Measurements from ENCODE around the gene TBC1D22B.
"Not testable (repeated sequence)": the region's sequence is repeated elsewhere in the genome, so short reads cannot be mapped to it uniquely, and the experiment has no call there.

TBC1D22B gene

GRCh38 chr6:37324131-37325033, 66.8 kb downstream of the TBC1D22B start:
- no peak for DNase-seq

DNA sequence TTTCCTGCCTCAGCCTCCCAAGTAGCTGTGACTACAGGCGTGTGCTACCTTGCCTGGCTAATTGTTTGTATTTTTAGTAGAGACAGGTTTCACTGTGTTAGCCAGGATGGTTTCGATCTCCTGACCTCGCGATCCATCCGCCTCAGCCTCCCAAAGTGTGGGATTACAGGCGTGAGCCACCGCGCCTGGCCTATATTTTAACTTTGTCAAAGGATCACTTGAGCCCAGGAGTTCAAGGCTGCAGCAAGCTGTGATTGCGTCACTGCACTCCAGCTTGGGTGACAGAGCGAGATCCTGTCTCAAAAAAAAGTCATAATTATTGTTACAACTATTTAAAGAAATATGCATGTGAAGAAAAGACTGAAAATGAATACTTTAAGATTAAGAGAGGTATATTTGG, 72.8 kb downstream of the TBC1D22B start:
- DNase-seq = not testable (repeated sequence)

DNA sequence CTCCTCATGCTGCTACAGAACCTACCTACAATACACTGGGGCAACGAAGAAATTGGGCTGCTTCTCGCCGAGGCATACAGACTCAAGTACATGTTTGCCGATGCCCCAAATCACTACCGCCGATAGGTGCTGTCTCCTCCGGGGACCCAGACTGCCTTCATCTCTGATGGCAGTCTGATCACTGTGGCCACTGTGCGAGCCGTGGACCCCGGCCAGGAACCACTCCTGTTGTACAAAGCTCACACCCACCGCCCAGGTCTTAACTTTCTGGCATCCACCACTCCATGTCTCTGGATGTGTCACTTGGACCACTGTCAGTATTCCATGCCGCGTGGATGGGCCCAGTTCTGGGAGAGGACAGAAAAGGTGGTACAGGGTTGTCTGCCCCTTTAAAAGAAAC, 73.5 kb downstream of the TBC1D22B start:
- DNase-seq = no peak

GRCh38 chr6:37332894-37333293, 75.3 kb downstream of the TBC1D22B start:
- no peak for DNase-seq

DNA sequence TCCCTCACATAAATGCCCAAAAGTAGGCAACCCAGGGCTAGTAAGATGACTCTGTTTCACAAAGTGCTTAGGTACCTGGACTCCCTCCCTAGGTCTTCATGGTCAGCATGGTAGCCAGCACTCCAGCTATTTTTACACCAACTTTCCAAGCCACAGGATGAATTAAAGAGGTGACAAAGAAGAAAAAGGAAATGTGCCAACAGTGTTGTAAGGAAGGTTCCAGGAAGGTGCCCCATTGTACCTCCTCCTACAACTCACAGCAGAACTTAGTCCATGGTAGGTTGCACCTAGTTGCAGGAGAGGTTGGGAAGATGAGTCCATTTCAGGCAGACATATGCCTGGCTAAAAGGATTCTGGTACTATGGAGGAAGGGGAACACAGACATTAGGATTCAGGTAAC, 76.5 kb downstream of the TBC1D22B start:
- no peak for DNase-seq

DNA sequence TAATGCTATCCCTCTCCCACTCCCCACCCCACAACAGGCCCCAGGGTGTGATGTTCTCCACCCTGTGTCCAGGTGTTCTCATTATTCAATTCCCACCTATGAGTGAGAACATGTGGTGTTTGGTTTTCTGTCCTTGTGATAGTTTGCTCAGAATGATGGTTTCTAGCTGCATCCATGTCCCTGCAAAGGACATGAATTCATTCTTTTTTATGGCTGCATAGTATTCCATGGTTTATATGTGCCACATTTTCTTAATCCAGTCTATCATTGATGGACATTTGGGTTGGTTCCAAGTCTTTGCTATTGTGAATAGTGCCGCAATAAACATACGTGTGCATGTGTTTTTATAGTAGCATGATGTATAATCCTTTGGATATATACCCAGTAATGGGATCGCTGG, 80.7 kb downstream of the TBC1D22B start:
- not testable (repeated sequence) for DNase-seq

DNA sequence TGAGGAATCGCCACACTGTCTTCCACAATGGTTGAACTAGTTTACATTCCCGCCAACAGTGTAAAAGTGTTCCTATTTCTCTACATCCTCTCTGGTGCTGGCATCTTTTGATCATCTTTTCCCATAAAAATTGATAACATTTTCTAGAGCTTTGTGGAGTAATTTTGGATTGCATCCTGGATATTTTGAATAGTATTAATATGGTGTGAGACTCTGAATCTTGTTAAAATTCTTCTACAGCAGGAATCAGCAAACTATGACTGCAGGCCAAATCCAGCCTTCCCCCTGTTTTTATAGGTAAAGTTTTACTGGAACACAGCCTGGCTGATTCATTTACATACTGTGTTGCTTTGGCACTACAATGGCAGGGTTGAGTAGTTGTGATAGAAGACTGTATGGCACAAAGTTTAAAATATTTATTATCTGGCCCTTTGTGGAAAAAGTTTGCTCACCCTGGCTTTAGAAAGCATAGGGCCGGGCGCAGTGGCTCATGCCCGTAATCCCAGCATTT, 81.2 kb downstream of the TBC1D22B start:
- DNase-seq = no peak

- DNase-seq = no peak
Measured at GRCh38 chr6:37339741-37340638, 82.4 kb downstream of the TBC1D22B start.

GRCh38 chr6:37340639-37340943, 83.0 kb downstream of the TBC1D22B start:
- DNase-seq = no peak

DNA sequence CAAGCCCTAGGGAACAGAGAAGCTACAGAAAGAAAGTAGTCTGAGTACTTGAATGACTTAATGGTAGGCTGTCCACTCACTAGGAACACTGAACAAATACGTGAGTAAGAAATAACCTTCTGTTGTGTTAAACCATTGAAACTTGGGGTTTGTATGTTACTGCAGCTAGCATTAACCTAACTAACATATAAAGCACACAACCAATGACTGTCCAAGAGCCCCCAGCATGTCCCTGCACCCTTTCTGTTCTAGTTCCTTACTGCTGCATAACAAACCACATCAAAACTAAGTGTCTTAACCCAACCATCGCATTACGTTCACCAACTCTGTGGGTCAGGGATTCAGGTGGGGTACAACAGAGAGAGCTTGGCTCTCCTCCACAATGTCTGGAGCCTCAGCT, 85.7 kb downstream of the TBC1D22B start:
- DNase-seq = no peak

GRCh38 chr6:37344308-37344707, 86.7 kb downstream of the TBC1D22B start:
- DNase-seq = no peak

- DNase-seq = not testable (repeated sequence)
Measured at GRCh38 chr6:37345804-37346203, 88.2 kb downstream of the TBC1D22B start.

DNA sequence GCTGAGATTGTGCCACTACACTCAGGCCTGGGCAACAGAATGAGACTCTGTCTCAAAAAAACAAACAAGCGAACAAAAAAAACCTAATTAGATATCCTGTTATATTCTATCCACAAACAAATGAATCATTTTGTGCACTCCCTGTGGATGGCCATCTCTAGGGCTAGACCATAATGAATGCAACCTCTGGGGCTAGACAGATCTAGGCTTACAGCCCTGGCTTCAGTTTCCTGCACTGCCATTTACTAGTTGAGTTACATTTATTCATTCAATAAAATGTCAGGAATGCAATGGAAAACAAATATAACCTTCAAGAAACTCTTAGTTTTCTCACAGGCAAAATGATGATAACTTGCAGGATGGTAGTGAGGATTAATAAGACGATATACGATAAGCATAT, 89.6 kb downstream of the TBC1D22B start:
- DNase-seq = no peak

DNA sequence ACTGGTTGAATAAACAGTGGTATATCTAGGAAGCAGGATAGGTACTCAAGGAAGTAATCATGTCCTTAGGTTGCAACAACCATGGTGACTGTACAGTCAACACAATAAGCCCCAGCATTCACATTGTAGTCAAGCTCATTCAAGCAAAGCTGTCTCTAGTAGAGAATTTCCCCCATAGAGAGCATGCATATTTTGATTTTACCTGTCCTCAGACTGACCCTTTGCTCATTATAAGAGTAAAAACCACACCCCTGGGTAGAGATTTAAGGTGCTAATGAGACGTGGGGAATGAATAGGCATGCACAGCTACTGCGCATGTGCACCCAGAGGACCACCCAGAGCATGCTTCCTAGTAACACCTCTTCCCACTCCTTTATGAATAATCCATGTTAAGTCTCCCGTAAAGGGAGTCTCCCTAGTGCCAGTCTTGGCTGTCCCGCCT, 90.1 kb downstream of the TBC1D22B start:
- DNase-seq = peak; percentile 51

GRCh38 chr6:37351027-37351426, 93.5 kb downstream of the TBC1D22B start:
- no peak for DNase-seq

GRCh38 chr6:37352384-37352783, 94.8 kb downstream of the TBC1D22B start:
- DNase-seq = no peak

DNA sequence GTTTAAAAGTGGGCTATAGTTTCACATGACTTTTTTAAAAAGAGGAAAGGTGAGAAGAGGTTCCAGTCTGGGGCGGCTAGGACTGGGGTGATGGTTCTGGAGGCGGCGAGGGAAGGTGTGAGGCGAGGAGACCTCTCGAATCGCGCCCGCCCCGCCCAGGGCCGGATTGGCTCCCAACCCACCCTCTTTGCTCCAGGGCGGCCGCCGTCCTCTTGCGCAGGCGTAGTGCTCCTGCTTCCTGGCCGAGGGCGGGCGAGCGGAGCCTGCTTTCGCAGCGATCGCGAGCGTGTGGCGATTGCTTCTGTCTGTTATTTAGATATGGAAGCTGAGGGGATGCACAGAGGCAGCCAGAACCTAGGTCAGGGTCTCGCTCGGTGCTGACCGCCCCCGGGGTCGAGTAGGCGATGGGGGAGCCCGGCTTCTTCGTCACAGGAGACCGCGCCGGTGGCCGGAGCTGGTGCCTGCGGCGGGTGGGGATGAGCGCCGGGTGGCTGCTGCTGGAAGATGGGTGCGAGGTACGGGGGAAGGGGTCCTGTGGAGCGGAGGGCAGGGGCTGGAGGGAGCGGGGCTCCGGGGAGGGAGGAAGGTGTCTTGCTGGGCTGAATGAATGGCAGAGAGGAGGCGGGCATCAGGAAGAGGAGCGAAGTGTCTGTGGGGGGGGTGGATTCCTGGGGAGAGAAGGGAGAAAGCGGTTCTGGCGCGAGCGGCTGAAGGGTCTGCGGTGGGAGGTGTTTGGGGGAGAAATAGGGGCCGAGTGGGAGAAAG, 96.4 kb downstream of the TBC1D22B start, which contains the start of gene RNF8:
Gene RNF8 (plus strand): TSS at position 223 of the 765 bp plus-strand sequence. CDS start 182 bp downstream, at position 405.
- peak; percentile 92 for DNase-seq

GRCh38 chr6:37354526-37355384, 97.2 kb downstream of the TBC1D22B start:
- peak; percentile 38 for DNase-seq

- no peak for DNase-seq
Measured at GRCh38 chr6:37357288-37357687, 99.7 kb downstream of the TBC1D22B start.

- no peak for DNase-seq
Measured at GRCh38 chr6:37357860-37358259, 100.3 kb downstream of the TBC1D22B start.

DNA sequence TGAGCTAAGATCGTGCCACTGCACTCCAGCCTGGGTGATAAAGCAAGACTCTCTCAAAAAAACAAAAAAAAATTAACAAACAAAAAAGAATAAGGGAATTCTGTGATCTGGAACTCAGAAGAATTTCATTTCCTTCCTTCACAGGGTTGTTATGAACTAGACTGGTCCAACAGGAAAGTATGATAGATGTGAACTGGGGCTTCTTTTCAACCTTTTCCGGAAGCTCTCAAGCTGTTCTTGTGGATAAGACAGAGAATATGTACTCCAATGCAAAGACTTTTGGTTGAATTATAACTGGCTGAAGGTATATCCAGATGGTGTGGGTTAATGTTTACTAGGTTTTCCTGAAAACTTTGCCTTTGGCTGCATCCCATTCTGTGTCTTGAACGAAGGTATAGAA, 101.5 kb downstream of the TBC1D22B start:
- no peak for DNase-seq

Measured in DMS53 (cell line).